DOHH2 (cell line): ENCODE data around the gene RAD52.

Experiments used
- CTCF ChIP-seq: fragments of 200-600 bp; sonication (generic); IDR thresholded peaks from one replicate; pipeline ENCODE4 v1.5.1; 2014; ENCODE audit warnings: antibody characterized with exemption, mild to moderate bottlenecking, low read depth, low read length; ENCODE audit not compliant: poor library complexity, severe bottlenecking
- EZH2phosphoT487 ChIP-seq: fragments of 200-600 bp; sonication (generic); IDR thresholded peaks from 2 replicates; pipeline ENCODE4 v1.6.1; 2017; ENCODE audit warnings: borderline replicate concordance, mild to moderate bottlenecking, antibody characterized with exemption, low read length, moderate library complexity, mixed read lengths

GRCh38 chr12:969821-970220, 20.3 kb upstream of the RAD52 start:
- TF ChIP-seq CTCF (no peak), EZH2phosphoT487 (no peak)
